Measurements from ENCODE around the gene RAP1GAP2.

RAP1GAP2 gene

GRCh38 chr17:2962729-2963128 lies 166.5 kb downstream of the RAP1GAP2 start:
- Histone ChIP-seq H3F3A (ENCODE audit: insufficient read depth, low read length) (no peaks in the 10 kb centered on the region), H3K36me3 (replicated peaks; ENCODE audit: insufficient read depth, low read length) (no peaks in the 10 kb centered on the region), H3K9me3 (replicated peaks; ENCODE audit: insufficient read depth, low read length) (no peaks in the 10 kb centered on the region), H2AFZ (ENCODE audit: low read length) (no peak overlapping the region), H4K20me1 (ENCODE audit: insufficient read depth, low read length) (no peaks in the 10 kb centered on the region), H3K4me2 (ENCODE audit: low read depth, low read length) (no peak overlapping the region), H3K4me3 (ENCODE audit: low read length) (no peak overlapping the region), H3K4me1 (ENCODE audit: low read length) (no peaks in the 10 kb centered on the region), H3K79me2 (ENCODE audit: low read length) (no peaks in the 10 kb centered on the region), H3K9ac (ENCODE audit: low read length) (no peak overlapping the region), H3K9me2 (replicated peaks; ENCODE audit: insufficient read depth, low read length) (no peaks in the 10 kb centered on the region), H3K27me3 (replicated peaks; ENCODE audit: insufficient read depth, low read length) (peaks cover 49% of the 10 kb centered on the region), H3K27ac (ENCODE audit: low read length) (no peak overlapping the region)
- DNase-seq, result no peak
- TF ChIP-seq CTCF (IDR thresholded peaks at IDR 0.05; ENCODE audit: low read length), result no peak

GRCh38 chr17:2963332-2964027 lies 167.2 kb downstream of the RAP1GAP2 start:
- Histone ChIP-seq H3K79me2 (ENCODE audit: low read length) (no peaks in the 10 kb centered on the region), H3F3A (ENCODE audit: insufficient read depth, low read length) (no peaks in the 10 kb centered on the region), H3K27me3 (replicated peaks; ENCODE audit: insufficient read depth, low read length) (peaks cover 43% of the 10 kb centered on the region), H3K9ac (ENCODE audit: low read length) (no peak overlapping the region), H3K9me2 (replicated peaks; ENCODE audit: insufficient read depth, low read length) (no peaks in the 10 kb centered on the region), H3K27ac (ENCODE audit: low read length) (no peak overlapping the region), H3K4me3 (ENCODE audit: low read length) (no peak overlapping the region), H4K20me1 (ENCODE audit: insufficient read depth, low read length) (no peaks in the 10 kb centered on the region), H2AFZ (ENCODE audit: low read length) (no peak overlapping the region), H3K4me1 (ENCODE audit: low read length) (no peaks in the 10 kb centered on the region), H3K36me3 (replicated peaks; ENCODE audit: insufficient read depth, low read length) (no peaks in the 10 kb centered on the region), H3K4me2 (ENCODE audit: low read depth, low read length) (no peak overlapping the region), H3K9me3 (replicated peaks; ENCODE audit: insufficient read depth, low read length) (no peaks in the 10 kb centered on the region)
- no peak for DNase-seq
- TF ChIP-seq EZH2phosphoT487 (IDR thresholded peaks at IDR 0.05; ENCODE audit: low read length), result no peak
- no peak for TF ChIP-seq CTCF (IDR thresholded peaks at IDR 0.05; ENCODE audit: low read length)
- TF ChIP-seq EZH2 (optimal IDR thresholded peaks at IDR 0.05; ENCODE audit: low read depth, low read length), result no peak

GRCh38 chr17:2964028-2964356 lies 167.8 kb downstream of the RAP1GAP2 start:
- H4K20me1 ChIP-seq (ENCODE audit: insufficient read depth, low read length), result no peaks in the 10 kb centered on the region
- no peak for DNase-seq
- H3K9me2 ChIP-seq (replicated peaks; ENCODE audit: insufficient read depth, low read length), result no peaks in the 10 kb centered on the region
- no peaks in the 10 kb centered on the region for H3K9me3 ChIP-seq (replicated peaks; ENCODE audit: insufficient read depth, low read length)
- H3K79me2 ChIP-seq (ENCODE audit: low read length), result no peaks in the 10 kb centered on the region
- H3F3A ChIP-seq (ENCODE audit: insufficient read depth, low read length), result no peaks in the 10 kb centered on the region
- H3K27me3 ChIP-seq (replicated peaks; ENCODE audit: insufficient read depth, low read length), result peaks cover 40% of the 10 kb centered on the region
- no peaks in the 10 kb centered on the region for H3K4me1 ChIP-seq (ENCODE audit: low read length)
- H2AFZ ChIP-seq (ENCODE audit: low read length), result no peak overlapping the region
- no peak overlapping the region for H3K4me2 ChIP-seq (ENCODE audit: low read depth, low read length)
- H3K36me3 ChIP-seq (replicated peaks; ENCODE audit: insufficient read depth, low read length), result no peaks in the 10 kb centered on the region
- TF ChIP-seq CTCF (IDR thresholded peaks at IDR 0.05; ENCODE audit: low read length) (no peak), EZH2phosphoT487 (IDR thresholded peaks at IDR 0.05; ENCODE audit: low read length) (no peak), EZH2 (optimal IDR thresholded peaks at IDR 0.05; ENCODE audit: low read depth, low read length) (no peak)
- H3K27ac ChIP-seq (ENCODE audit: low read length), result no peak overlapping the region
- H3K4me3 ChIP-seq (ENCODE audit: low read length), result no peak overlapping the region
- no peak overlapping the region for H3K9ac ChIP-seq (ENCODE audit: low read length)

Data from MM.1S (cell line).